ENCODE measurements around the gene TINAGL1.

Gene TINAGL1

DNA sequence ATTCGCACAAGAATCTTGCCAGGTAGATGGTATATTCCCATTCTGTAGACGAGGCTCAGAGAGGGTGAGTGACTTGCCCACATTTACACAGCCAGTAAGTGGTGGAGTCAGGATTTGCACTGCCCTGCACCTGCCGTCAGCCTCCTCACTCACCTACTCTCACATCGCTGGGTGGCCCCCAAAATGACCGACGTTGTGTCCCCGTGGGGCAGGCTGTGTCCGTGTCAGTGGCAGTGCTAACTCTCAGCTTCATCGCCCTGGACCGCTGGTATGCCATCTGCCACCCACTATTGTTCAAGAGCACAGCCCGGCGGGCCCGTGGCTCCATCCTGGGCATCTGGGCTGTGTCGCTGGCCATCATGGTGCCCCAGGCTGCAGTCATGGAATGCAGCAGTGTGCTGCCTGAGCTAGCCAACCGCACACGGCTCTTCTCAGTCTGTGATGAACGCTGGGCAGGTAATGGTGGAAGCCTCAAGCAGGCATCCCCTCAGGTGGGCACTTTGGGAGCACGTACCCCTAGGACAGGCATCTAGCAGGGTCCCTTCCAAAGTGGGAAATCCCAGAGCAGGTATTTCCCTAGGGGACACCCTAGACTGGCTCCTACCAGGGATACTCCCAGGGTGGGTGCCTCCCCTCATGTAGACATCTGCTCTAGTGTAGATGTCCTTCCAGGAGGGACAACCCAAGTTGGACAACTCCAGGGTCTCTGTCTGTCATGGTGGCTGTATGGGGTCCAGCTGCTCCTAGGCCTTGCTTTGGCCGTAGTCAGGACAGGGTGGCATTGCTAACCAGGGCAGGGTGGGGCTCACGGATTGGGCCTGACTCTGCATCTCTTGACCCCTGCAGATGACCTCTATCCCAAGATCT, 44.5 kb downstream of the TINAGL1 start:
- Histone ChIP-seq H3K36me3 (peaks cover 24% of the 10 kb centered on the region), H3K27me3 (peaks cover 40% of the 10 kb centered on the region), H3K27ac (no peak overlapping the region), H3K4me3 (ENCODE audit: low read depth in 1 of 2, low read length in 1 of 2) (no peak overlapping the region), H3K9me3 (no peaks in the 10 kb centered on the region), H3K4me1 (ENCODE audit: control insufficient read depth in 1 of 2, insufficient read depth in 1 of 2, low read depth in 1 of 2, low read length in 1 of 2) (peaks cover 0 to 9% of the 10 kb centered on the region in 2 experiments)
- TF ChIP-seq, protein P1, sequence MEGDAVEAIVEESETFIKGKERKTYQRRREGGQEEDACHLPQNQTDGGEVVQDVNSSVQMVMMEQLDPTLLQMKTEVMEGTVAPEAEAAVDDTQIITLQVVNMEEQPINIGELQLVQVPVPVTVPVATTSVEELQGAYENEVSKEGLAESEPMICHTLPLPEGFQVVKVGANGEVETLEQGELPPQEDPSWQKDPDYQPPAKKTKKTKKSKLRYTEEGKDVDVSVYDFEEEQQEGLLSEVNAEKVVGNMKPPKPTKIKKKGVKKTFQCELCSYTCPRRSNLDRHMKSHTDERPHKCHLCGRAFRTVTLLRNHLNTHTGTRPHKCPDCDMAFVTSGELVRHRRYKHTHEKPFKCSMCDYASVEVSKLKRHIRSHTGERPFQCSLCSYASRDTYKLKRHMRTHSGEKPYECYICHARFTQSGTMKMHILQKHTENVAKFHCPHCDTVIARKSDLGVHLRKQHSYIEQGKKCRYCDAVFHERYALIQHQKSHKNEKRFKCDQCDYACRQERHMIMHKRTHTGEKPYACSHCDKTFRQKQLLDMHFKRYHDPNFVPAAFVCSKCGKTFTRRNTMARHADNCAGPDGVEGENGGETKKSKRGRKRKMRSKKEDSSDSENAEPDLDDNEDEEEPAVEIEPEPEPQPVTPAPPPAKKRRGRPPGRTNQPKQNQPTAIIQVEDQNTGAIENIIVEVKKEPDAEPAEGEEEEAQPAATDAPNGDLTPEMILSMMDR (IDR thresholded peaks at IDR 0.05): no peak

DNA sequence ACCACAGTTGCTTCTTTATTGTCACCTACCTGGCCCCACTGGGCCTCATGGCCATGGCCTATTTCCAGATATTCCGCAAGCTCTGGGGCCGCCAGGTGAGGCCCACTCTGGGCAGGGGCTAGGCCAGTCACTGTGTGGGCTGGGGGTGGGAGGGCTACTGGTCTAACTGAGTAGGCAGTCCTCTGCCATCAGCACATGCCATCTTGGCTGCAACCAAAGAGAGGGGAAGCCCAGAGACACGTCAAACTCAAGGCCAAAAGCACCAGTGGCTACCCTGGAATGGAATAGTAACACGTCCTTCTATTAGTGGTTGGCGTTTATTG, 45.1 kb downstream of the TINAGL1 start:
- Histone ChIP-seq H3K27me3 (peaks cover 34% of the 10 kb centered on the region), H3K4me3 (ENCODE audit: low read depth in 1 of 2, low read length in 1 of 2) (no peak overlapping the region), H3K27ac (no peak overlapping the region), H3K4me1 (ENCODE audit: control insufficient read depth in 1 of 2, insufficient read depth in 1 of 2, low read depth in 1 of 2, low read length in 1 of 2) (peaks cover 0 to 9% of the 10 kb centered on the region in 2 experiments), H3K36me3 (peaks cover 30% of the 10 kb centered on the region), H3K9me3 (no peaks in the 10 kb centered on the region)
- TF ChIP-seq, protein P1 (IDR thresholded peaks at IDR 0.05): no peak

DNA sequence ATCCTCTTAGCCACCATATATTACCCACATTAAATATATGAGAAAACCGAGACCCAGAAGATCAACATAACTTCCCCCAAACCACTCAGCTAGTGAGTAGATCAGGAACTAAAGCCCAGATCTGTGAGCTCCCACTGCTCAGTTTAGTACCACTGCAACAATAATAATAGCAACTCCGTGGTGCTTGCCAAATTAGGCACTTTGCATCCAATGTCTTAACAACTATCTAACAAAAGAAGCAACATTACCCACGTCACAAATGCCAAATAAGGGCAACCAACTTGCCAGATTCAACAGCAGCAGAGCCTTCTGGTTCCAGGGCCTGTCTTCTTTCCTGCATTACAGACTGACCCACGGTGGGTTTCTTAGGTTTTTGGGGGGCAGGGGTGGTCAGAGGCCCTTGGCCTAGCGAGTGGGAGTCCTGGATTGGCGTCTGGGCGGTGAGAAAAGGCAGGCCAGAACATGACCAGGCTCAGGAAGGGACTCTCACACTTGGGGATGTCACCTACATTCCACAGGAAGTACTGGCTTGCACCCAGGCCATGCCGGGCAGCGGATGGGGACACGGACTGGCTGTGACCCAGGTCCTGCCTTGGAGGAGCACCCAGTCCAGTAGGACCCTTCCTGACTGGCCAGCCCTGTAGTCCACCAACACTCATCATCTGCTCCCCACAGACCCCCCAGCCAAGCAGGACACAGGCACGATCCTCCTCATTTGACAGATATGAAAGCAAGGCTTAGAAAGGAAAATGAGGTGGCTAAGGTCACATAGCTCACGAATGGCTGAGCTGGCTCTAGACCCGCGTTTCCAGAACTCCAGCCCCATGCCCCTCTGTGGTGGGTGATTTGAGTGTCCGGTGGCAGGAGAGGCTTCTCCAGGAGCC, 45.8 kb downstream of the TINAGL1 start:
- no peaks in the 10 kb centered on the region for H3K9me3 ChIP-seq
- H3K27me3 ChIP-seq: peaks cover 27% of the 10 kb centered on the region
- no peak overlapping the region for H3K4me3 ChIP-seq (ENCODE audit: low read depth in 1 of 2, low read length in 1 of 2)
- peaks cover 0 to 9% of the 10 kb centered on the region in 2 experiments for H3K4me1 ChIP-seq (ENCODE audit: control insufficient read depth in 1 of 2, insufficient read depth in 1 of 2, low read depth in 1 of 2, low read length in 1 of 2)
- H3K36me3 ChIP-seq: peaks cover 37% of the 10 kb centered on the region
- TF ChIP-seq, protein P1 (IDR thresholded peaks at IDR 0.05): no peak
- H3K27ac ChIP-seq: no peak overlapping the region

DNA sequence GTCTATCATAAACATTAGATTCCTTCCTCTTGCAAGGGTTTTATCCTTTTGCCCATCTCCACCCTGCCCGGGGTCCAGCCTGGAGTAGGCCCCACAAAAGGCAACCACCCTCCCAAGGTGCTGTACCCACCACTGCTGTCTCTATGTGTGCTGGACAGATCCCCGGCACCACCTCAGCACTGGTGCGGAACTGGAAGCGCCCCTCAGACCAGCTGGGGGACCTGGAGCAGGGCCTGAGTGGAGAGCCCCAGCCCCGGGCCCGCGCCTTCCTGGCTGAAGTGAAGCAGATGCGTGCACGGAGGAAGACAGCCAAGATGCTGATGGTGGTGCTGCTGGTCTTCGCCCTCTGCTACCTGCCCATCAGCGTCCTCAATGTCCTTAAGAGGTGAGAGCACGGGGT, 47.0 kb downstream of the TINAGL1 start:
- Histone ChIP-seq H3K9me3 (no peaks in the 10 kb centered on the region), H3K36me3 (peaks cover 49% of the 10 kb centered on the region), H3K4me3 (ENCODE audit: low read depth in 1 of 2, low read length in 1 of 2) (no peak overlapping the region), H3K4me1 (ENCODE audit: control insufficient read depth in 1 of 2, insufficient read depth in 1 of 2, low read depth in 1 of 2, low read length in 1 of 2) (no peaks in the 10 kb centered on the region), H3K27me3 (peaks cover 15% of the 10 kb centered on the region), H3K27ac (no peak overlapping the region)
- TF ChIP-seq, protein P1 (IDR thresholded peaks at IDR 0.05): no peak

DNA sequence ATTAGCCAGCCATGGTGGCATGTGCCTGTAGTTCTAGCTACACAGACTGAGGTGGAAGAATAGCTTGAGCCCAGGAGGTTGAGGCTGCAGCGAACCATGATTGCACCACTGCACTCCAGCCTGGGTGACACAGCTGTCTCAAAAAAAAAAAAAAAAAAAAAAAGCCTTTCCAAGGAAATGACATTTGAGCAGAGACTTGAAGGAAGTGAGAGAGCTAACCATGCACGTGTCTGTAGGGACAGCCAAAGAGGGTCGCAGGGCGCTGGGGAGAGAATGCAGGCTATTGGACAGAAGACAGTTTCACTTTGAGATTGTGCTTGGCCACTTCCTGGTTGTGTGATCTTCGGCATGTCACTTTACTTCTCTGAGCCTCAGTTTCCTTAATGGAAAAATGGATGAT, 48.0 kb downstream of the TINAGL1 start:
- TF ChIP-seq, protein P1 (IDR thresholded peaks at IDR 0.05): no peak
- Histone ChIP-seq H3K4me3 (ENCODE audit: low read depth in 1 of 2, low read length in 1 of 2) (no peak overlapping the region), H3K27me3 (peaks cover 5% of the 10 kb centered on the region), H3K9me3 (no peaks in the 10 kb centered on the region), H3K36me3 (peaks cover 59% of the 10 kb centered on the region), H3K27ac (no peak overlapping the region), H3K4me1 (ENCODE audit: control insufficient read depth in 1 of 2, insufficient read depth in 1 of 2, low read depth in 1 of 2, low read length in 1 of 2) (no peaks in the 10 kb centered on the region)

Measured in neutrophil (primary cell).